Karpas-422 (cell line): ENCODE measurements around the gene ULK4. TPM values are rescaled to one million over a fixed set of nuclear protein-coding genes. Genes with fewer than 3 reads are reported as not detected.

Experiments used
- DNase-seq: peaks from one replicate; pipeline ENCODE4 v3.0.0-alpha.2; 2015
- H2AFZ ChIP-seq: fragments of 200-600 bp; sonication (generic); 2 replicates; pipeline ENCODE4 v1.6.1; 2014; ENCODE audit warnings: antibody characterized with exemption, low read length, mixed read lengths
- H3K27ac ChIP-seq: fragments of 200-600 bp; sonication (generic); 2 replicates; pipeline ENCODE4 v1.5.1; 2014; ENCODE audit warnings: mild to moderate bottlenecking, low read length, moderate library complexity
- H3K27me3 ChIP-seq: fragments of 200-600 bp; sonication (generic); 2 replicates; pipeline ENCODE4 v1.6.1; 2014; ENCODE audit warnings: low read length, mixed read lengths
- H3K36me3 ChIP-seq: fragments of 200-600 bp; sonication (generic); 2 replicates; pipeline ENCODE4 v1.6.1; 2014; ENCODE audit warnings: low read length, mixed read lengths; ENCODE audit not compliant: insufficient read depth
- H3K4me1 ChIP-seq: fragments of 200-600 bp; sonication (generic); 2 replicates; pipeline ENCODE4 v1.6.1; 2014; ENCODE audit warnings: mild to moderate bottlenecking, low read length, mixed read lengths
- H3K4me2 ChIP-seq: fragments of 200-600 bp; sonication (generic); 2 replicates; pipeline ENCODE4 v1.6.1; 2014; ENCODE audit warnings: low read length, low read depth, mild to moderate bottlenecking; ENCODE audit not compliant: poor library complexity, severe bottlenecking
- H3K4me3 ChIP-seq: fragments of 200-600 bp; sonication (generic); 2 replicates; pipeline ENCODE4 v1.5.1; 2014; ENCODE audit warnings: mild to moderate bottlenecking, antibody characterized with exemption, low read length, mixed read lengths
- H3K79me2 ChIP-seq: fragments of 200-600 bp; sonication (generic); 2 replicates; pipeline ENCODE4 v1.6.1; 2014; ENCODE audit warnings: mild to moderate bottlenecking, low read length, mixed read lengths
- H3K9ac ChIP-seq: fragments of 200-600 bp; sonication (generic); 2 replicates; pipeline ENCODE4 v1.6.0; 2014; ENCODE audit warnings: low read length
- H3K9me2 ChIP-seq: fragments of 200-600 bp; sonication (generic), shearing (Covaris generic); replicated peaks from 2 replicates; pipeline ENCODE4 v1.6.0; 2014; ENCODE audit warnings: mild to moderate bottlenecking, low read length, moderate library complexity; ENCODE audit not compliant: insufficient read depth
- H3K9me3 ChIP-seq: fragments of 300-700, 200-600 bp; sonication (generic); 2 replicates; pipeline ENCODE4 v1.6.1; 2014; ENCODE audit warnings: low read length, mixed read lengths
- H4K20me1 ChIP-seq: fragments of 200-600 bp; sonication (generic); 2 replicates; pipeline ENCODE4 v1.6.1; 2014; ENCODE audit warnings: mild to moderate bottlenecking, antibody characterized with exemption, low read length, low read depth; ENCODE audit not compliant: insufficient read depth
- total RNA-seq: library from RNA; depleted of rRNA; stranded (reverse); fragments of >200 nt; shearing (Covaris generic); gene quantifications from 2 replicates; pipeline ENCODE4 v1.2.3, GENCODE V29; 2014; ENCODE audit warnings: low replicate concordance

ULK4 gene
- total RNA-seq, 1 experiment from 2014 or later, result 8.8 TPM

- Histone ChIP-seq H3K4me3 (no peak overlapping the region), H3K27me3 (no peaks in the 10 kb centered on the region), H3K27ac (no peak overlapping the region), H3K9me2 (no peaks in the 10 kb centered on the region), H3K9me3 (no peaks in the 10 kb centered on the region), H3K36me3 (no peaks in the 10 kb centered on the region), H3K4me1 (peaks cover 14% of the 10 kb centered on the region), H3K4me2 (no peak overlapping the region), H3K9ac (no peak overlapping the region), H3K79me2 (no peaks in the 10 kb centered on the region), H2AFZ (no peak overlapping the region), H4K20me1 (no peaks in the 10 kb centered on the region)
- DNase-seq, result no peak
These were observed 362.8 kb downstream of the ULK4 start for GRCh38 chr3:41599127-41599484.

- H3K4me2 ChIP-seq, result no peak overlapping the region
- no peaks in the 10 kb centered on the region for H3K27me3 ChIP-seq
- no peak overlapping the region for H2AFZ ChIP-seq
- no peak overlapping the region for H3K9ac ChIP-seq
- H3K36me3 ChIP-seq, result no peaks in the 10 kb centered on the region
- H3K79me2 ChIP-seq, result no peaks in the 10 kb centered on the region
- H3K4me1 ChIP-seq, result peaks cover 14% of the 10 kb centered on the region
- DNase-seq, result no peak
- H3K9me2 ChIP-seq, result no peaks in the 10 kb centered on the region
- no peak overlapping the region for H3K27ac ChIP-seq
- H3K4me3 ChIP-seq, result no peak overlapping the region
- H3K9me3 ChIP-seq, result no peaks in the 10 kb centered on the region
- H4K20me1 ChIP-seq, result no peaks in the 10 kb centered on the region
These were observed 363.3 kb downstream of the ULK4 start for GRCh38 chr3:41598402-41599126.

- Histone ChIP-seq H3K27me3 (no peaks in the 10 kb centered on the region), H2AFZ (no peak overlapping the region), H3K9ac (no peak overlapping the region), H3K79me2 (no peaks in the 10 kb centered on the region), H3K4me2 (no peak overlapping the region), H3K36me3 (no peaks in the 10 kb centered on the region), H3K9me2 (no peaks in the 10 kb centered on the region), H3K27ac (no peak overlapping the region), H4K20me1 (no peaks in the 10 kb centered on the region), H3K4me1 (peaks cover 14% of the 10 kb centered on the region), H3K9me3 (no peaks in the 10 kb centered on the region), H3K4me3 (no peak overlapping the region)
- no peak for DNase-seq
These were observed 368.1 kb downstream of the ULK4 start for GRCh38 chr3:41593774-41594173.

- no peak for DNase-seq
- no peaks in the 10 kb centered on the region for H4K20me1 ChIP-seq
- no peaks in the 10 kb centered on the region for H3K9me2 ChIP-seq
- no peak overlapping the region for H3K27ac ChIP-seq
- no peak overlapping the region for H3K9ac ChIP-seq
- no peaks in the 10 kb centered on the region for H3K36me3 ChIP-seq
- no peaks in the 10 kb centered on the region for H3K27me3 ChIP-seq
- H3K9me3 ChIP-seq, result no peaks in the 10 kb centered on the region
- H3K4me1 ChIP-seq, result peaks cover 13% of the 10 kb centered on the region
- H3K79me2 ChIP-seq, result no peaks in the 10 kb centered on the region
- H2AFZ ChIP-seq, result no peak overlapping the region
- H3K4me2 ChIP-seq, result no peak overlapping the region
- no peak overlapping the region for H3K4me3 ChIP-seq
These were observed 369.0 kb downstream of the ULK4 start for GRCh38 chr3:41592753-41593510.

- Histone ChIP-seq H2AFZ (no peak overlapping the region), H3K9ac (no peak overlapping the region), H3K9me2 (no peaks in the 10 kb centered on the region), H3K36me3 (no peaks in the 10 kb centered on the region), H3K27me3 (no peaks in the 10 kb centered on the region), H3K4me2 (no peak overlapping the region), H3K4me3 (no peak overlapping the region), H4K20me1 (no peaks in the 10 kb centered on the region), H3K4me1 (no peaks in the 10 kb centered on the region), H3K27ac (no peak overlapping the region), H3K9me3 (no peaks in the 10 kb centered on the region), H3K79me2 (no peaks in the 10 kb centered on the region)
- no peak for DNase-seq
These were observed 378.9 kb downstream of the ULK4 start for GRCh38 chr3:41583014-41583413.

- Histone ChIP-seq H3K36me3 (no peaks in the 10 kb centered on the region), H3K27me3 (no peaks in the 10 kb centered on the region), H3K9me3 (no peaks in the 10 kb centered on the region), H2AFZ (no peak overlapping the region), H3K4me2 (no peak overlapping the region), H3K4me3 (no peak overlapping the region), H3K9me2 (no peaks in the 10 kb centered on the region), H4K20me1 (no peaks in the 10 kb centered on the region), H3K9ac (no peak overlapping the region), H3K27ac (no peak overlapping the region), H3K4me1 (no peaks in the 10 kb centered on the region), H3K79me2 (no peaks in the 10 kb centered on the region)
- DNase-seq, result no peak
These were observed 380.2 kb downstream of the ULK4 start for GRCh38 chr3:41581700-41582099.

- Histone ChIP-seq H3K27me3 (no peaks in the 10 kb centered on the region), H3K4me1 (no peaks in the 10 kb centered on the region), H3K4me2 (no peak overlapping the region), H4K20me1 (no peaks in the 10 kb centered on the region), H3K9me2 (no peaks in the 10 kb centered on the region), H3K9ac (no peak overlapping the region), H3K4me3 (no peak overlapping the region), H3K79me2 (no peaks in the 10 kb centered on the region), H3K36me3 (no peaks in the 10 kb centered on the region), H3K27ac (no peak overlapping the region), H3K9me3 (no peaks in the 10 kb centered on the region), H2AFZ (no peak overlapping the region)
- no peak for DNase-seq
These were observed 381.5 kb downstream of the ULK4 start for GRCh38 chr3:41580274-41580959.

GRCh38 chr3:41579861-41580260 is 382.0 kb downstream of the ULK4 start:
- no peaks in the 10 kb centered on the region for H3K9me2 ChIP-seq
- no peak overlapping the region for H3K27ac ChIP-seq
- DNase-seq, result no peak
- H3K36me3 ChIP-seq, result no peaks in the 10 kb centered on the region
- no peaks in the 10 kb centered on the region for H3K79me2 ChIP-seq
- no peaks in the 10 kb centered on the region for H3K27me3 ChIP-seq
- H3K4me3 ChIP-seq, result no peak overlapping the region
- no peak overlapping the region for H3K4me2 ChIP-seq
- no peak overlapping the region for H3K9ac ChIP-seq
- H3K4me1 ChIP-seq, result no peaks in the 10 kb centered on the region
- H4K20me1 ChIP-seq, result no peaks in the 10 kb centered on the region
- H2AFZ ChIP-seq, result no peak overlapping the region
- no peaks in the 10 kb centered on the region for H3K9me3 ChIP-seq
